H1 (cell line): ENCODE results near the gene TTC5. TPM values are rescaled to one million over a fixed set of nuclear protein-coding genes. Genes with fewer than 3 reads are reported as not detected.

ENCODE experiments used
- CTCF ChIA-PET: fragments of 300-600 bp; sonication (Branson Sonifier 250); formaldehyde crosslinking; loops from one replicate; lab custom pipeline; 2021; ENCODE audit not compliant: partially characterized antibody; lab: Charles Lee
- POLR2A ChIA-PET: fragments of 300-600 bp; sonication (Branson Sonifier 250); formaldehyde crosslinking; loops from one replicate; lab custom pipeline; 2021; ENCODE audit warnings: inconsistent platforms; ENCODE audit not compliant: partially characterized antibody; lab: Charles Lee
- DNase-seq, 2 experiments: peaks; one replicate each; pipeline versions ENCODE4 v3.0.0 to v3.0.0-alpha.2; 2010 to 2022; ENCODE audit warnings: low spot score in 2 of 2, low read depth in 1 of 2, mixed read lengths in 1 of 2
- FAIRE-seq: peaks from 2 replicates; lab custom pipeline; 2011; peaks lifted over from hg19 to GRCh38; lab: Jason Lieb, UNC
- H2AFZ ChIP-seq: 2 replicates; pipeline ENCODE4 v1.8.1; 2012; ENCODE audit warnings: low read length, inconsistent platforms
- H2AK5ac ChIP-seq: 2 replicates; pipeline ENCODE4 v1.6.1; 2013; ENCODE audit warnings: low read depth, low read length
- H2BK120ac ChIP-seq: replicated peaks from 2 replicates; pipeline ENCODE3; 2013; ENCODE audit warnings: low read depth, low read length, inconsistent platforms
- H2BK12ac ChIP-seq: 2 replicates; pipeline ENCODE4 v1.6.1; 2013; ENCODE audit warnings: low read depth, low read length
- H2BK15ac ChIP-seq: 2 replicates; pipeline ENCODE4 v1.6.1; 2013; ENCODE audit warnings: low read length
- H2BK20ac ChIP-seq: 2 replicates; pipeline ENCODE4 v1.6.1; 2013; ENCODE audit warnings: low read length
- H2BK5ac ChIP-seq: 2 replicates; pipeline ENCODE4 v1.6.1; 2013; ENCODE audit warnings: low read depth, low read length
- H3K14ac ChIP-seq: 2 replicates; pipeline ENCODE4 v1.6.1; 2013; ENCODE audit warnings: inconsistent platforms; ENCODE audit not compliant: insufficient read length
- H3K18ac ChIP-seq: 2 replicates; pipeline ENCODE4 v1.6.1; 2013; ENCODE audit warnings: low read length; ENCODE audit errors: extremely low read depth
- H3K23ac ChIP-seq: 2 replicates; pipeline ENCODE4 v1.6.1; 2013; ENCODE audit warnings: inconsistent platforms; ENCODE audit not compliant: insufficient read length
- H3K23me2 ChIP-seq: 2 replicates; pipeline ENCODE4 v1.6.1; 2013; ENCODE audit warnings: low read depth, low read length
- H3K27ac ChIP-seq: 2 replicates; pipeline ENCODE4 v1.6.1; 2011; ENCODE audit warnings: low read depth, low read length, inconsistent platforms
- H3K27me3 ChIP-seq, 4 experiments: replicated peaks in 1 of 4; 1 replicate in 1 of 4; 2 replicates in 3 of 4; pipeline versions ENCODE4 v1.6.1 to v1.8.1; 2011 to 2013; ENCODE audit warnings: low read length in 3 of 4, mild to moderate bottlenecking in 3 of 4, inconsistent platforms in 2 of 4, mixed read lengths in 2 of 4, moderate library complexity in 1 of 4; ENCODE audit not compliant: control insufficient read depth in 3 of 4, insufficient read depth in 3 of 4; ENCODE audit errors: extremely low read depth in 1 of 4
- H3K36me3 ChIP-seq, 4 experiments: 2 replicates each; pipeline versions ENCODE4 v1.6.1 to v1.8.1; 2011 to 2013; ENCODE audit warnings: mild to moderate bottlenecking in 4 of 4, low read length in 3 of 4, moderate library complexity in 2 of 4, control low read depth in 1 of 4, inconsistent platforms in 1 of 4; ENCODE audit not compliant: insufficient read depth in 4 of 4, control insufficient read depth in 2 of 4
- H3K4ac ChIP-seq: replicated peaks from 2 replicates; pipeline ENCODE3; 2013; ENCODE audit warnings: low read length, low read depth, mixed read lengths, inconsistent platforms; ENCODE audit not compliant: insufficient read length
- H3K4me1 ChIP-seq, 4 experiments: replicated peaks in 1 of 4; 1 replicate in 1 of 4; 2 replicates in 3 of 4; pipeline versions ENCODE4 v1.6.1 to v1.8.1; 2011 to 2013; ENCODE audit warnings: low read length in 3 of 4, inconsistent platforms in 2 of 4, mixed read lengths in 1 of 4; ENCODE audit not compliant: insufficient read depth in 4 of 4, control insufficient read depth in 3 of 4
- H3K4me2 ChIP-seq, 2 experiments: 2 replicates each; pipeline versions ENCODE4 v1.6.1 to v1.8.1; 2011 to 2013; ENCODE audit warnings: low read depth in 2 of 2, low read length in 2 of 2, control low read depth in 1 of 2, inconsistent platforms in 1 of 2, mild to moderate bottlenecking in 1 of 2; ENCODE audit not compliant: insufficient read depth in 1 of 2
- H3K4me3 ChIP-seq, 4 experiments: fragments of 200-600, 300-600 bp in 1 of 4; sonication (generic), shearing (Covaris generic), sonication (Bioruptor Twin) in 1 of 4; 2 replicates each; pipeline versions ENCODE4 v1.5.1 to v1.8.1; 2011 to 2016; ENCODE audit warnings: low read length in 4 of 4, low read depth in 3 of 4, control low read depth in 2 of 4, inconsistent platforms in 2 of 4, mild to moderate bottlenecking in 2 of 4, mixed read lengths in 1 of 4, moderate library complexity in 1 of 4; ENCODE audit not compliant: insufficient read depth in 2 of 4; ENCODE audit errors: extremely low read depth in 1 of 4
- H3K56ac ChIP-seq: replicated peaks from 2 replicates; pipeline ENCODE3; 2013; ENCODE audit warnings: low read depth, mild to moderate bottlenecking, mixed read lengths, low read length, inconsistent platforms; ENCODE audit not compliant: insufficient read length
- H3K79me1 ChIP-seq: 2 replicates; pipeline ENCODE4 v1.6.1; 2013; ENCODE audit warnings: low read depth, low read length, control low read depth
- H3K79me2 ChIP-seq, 2 experiments: 2 replicates each; pipeline versions ENCODE4 v1.6.1 to v1.8.1; 2012 to 2013; ENCODE audit warnings: low read length in 2 of 2, mild to moderate bottlenecking in 2 of 2, inconsistent platforms in 1 of 2; ENCODE audit not compliant: insufficient read depth in 2 of 2, control insufficient read depth in 1 of 2
- H3K9ac ChIP-seq, 4 experiments: replicated peaks in 1 of 4; 1 replicate in 1 of 4; 2 replicates in 3 of 4; pipeline versions ENCODE4 v1.6.1 to v1.8.1; 2011 to 2013; ENCODE audit warnings: low read depth in 3 of 4, low read length in 3 of 4, control low read depth in 2 of 4, mild to moderate bottlenecking in 2 of 4, moderate library complexity in 2 of 4, inconsistent platforms in 1 of 4; ENCODE audit errors: extremely low read depth in 1 of 4
- H3K9me3 ChIP-seq, 2 experiments: 2 replicates each; pipeline versions ENCODE4 v1.6.1 to v1.8.1; 2012 to 2013; ENCODE audit warnings: mild to moderate bottlenecking in 2 of 2, moderate library complexity in 2 of 2, control low read depth in 1 of 2, inconsistent platforms in 1 of 2, low read depth in 1 of 2, low read length in 1 of 2, mixed read lengths in 1 of 2; ENCODE audit not compliant: insufficient read depth in 2 of 2
- H4K20me1 ChIP-seq, 2 experiments: replicated peaks in 1 of 2; 2 replicates each; pipeline versions ENCODE3 to v1.8.1; 2011 to 2013; ENCODE audit warnings: inconsistent platforms in 2 of 2, low read length in 2 of 2, mild to moderate bottlenecking in 1 of 2; ENCODE audit not compliant: insufficient read depth in 2 of 2, control insufficient read depth in 1 of 2
- H4K5ac ChIP-seq: 2 replicates; pipeline ENCODE4 v1.6.1; 2013; ENCODE audit warnings: low read length, low read depth, mixed read lengths, inconsistent platforms; ENCODE audit not compliant: insufficient read length
- H4K8ac ChIP-seq: 2 replicates; pipeline ENCODE4 v1.8.0; 2013; ENCODE audit warnings: mild to moderate bottlenecking, moderate library complexity, low read length, inconsistent platforms; ENCODE audit not compliant: insufficient read depth; ENCODE audit errors: extremely low read depth
- H4K91ac ChIP-seq: replicated peaks from 2 replicates; pipeline ENCODE3; 2013; ENCODE audit warnings: low read length, mixed read lengths, inconsistent platforms; ENCODE audit not compliant: insufficient read length
- JUN ChIP-seq: IDR thresholded peaks from 2 replicates; pipeline ENCODE4 v1.6.1; 2011; ENCODE audit warnings: low read depth, mild to moderate bottlenecking, improper control_type of control experiment, low read length
- POLR2A ChIP-seq, 2 experiments: IDR thresholded peaks; 1 replicate in 1 of 2; 2 replicates in 1 of 2; pipeline ENCODE4 v1.6.1; 2011; ENCODE audit warnings: low read depth in 2 of 2, low read length in 2 of 2, mild to moderate bottlenecking in 2 of 2; ENCODE audit errors: control extremely low read depth in 1 of 2
- POLR2AphosphoS5 ChIP-seq: IDR thresholded peaks from 2 replicates; pipeline ENCODE4 v1.6.1; 2011; ENCODE audit warnings: low read depth, low read length
- SP2 ChIP-seq: IDR thresholded peaks from 2 replicates; pipeline ENCODE4 v1.6.1; 2012; ENCODE audit warnings: mild to moderate bottlenecking, low read length, inconsistent platforms
- SRF ChIP-seq: IDR thresholded peaks from 2 replicates; pipeline ENCODE4 v1.6.1; 2011; ENCODE audit warnings: mild to moderate bottlenecking, low read depth, low read length, moderate library complexity
- WGBS, 2 experiments: shearing (Covaris generic) in 1 of 2; methylation state at CpG; one replicate each; pipeline versions ENCODE4 v1.1.6 to v1.1.7; 2013 to 2015; ENCODE audit warnings: low lambda C conversion rate in 2 of 2, mixed read lengths in 2 of 2, inconsistent platforms in 1 of 2, low coverage in 1 of 2, missing lambda C conversion rate in 1 of 2; ENCODE audit not compliant: insufficient replicate concordance in 2 of 2, insufficient coverage in 1 of 2, insufficient read length in 1 of 2; ENCODE audit errors: extremely low coverage in 1 of 2, missing lambda C conversion rate in 1 of 2; 5-methylcytosine and 5-hydroxymethylcytosine counted together
- polyA plus RNA-seq, 7 experiments: library from polyadenylated mRNA; depleted of rRNA in 3 of 7; stranded (reverse) in 5 of 7; unstranded in 2 of 7; fragments of >200 nt in 5 of 7; fragments of 200-250 nt in 2 of 7; gene quantifications; 1 replicate in 5 of 7; 2 replicates in 1 of 7; 4 replicates in 1 of 7; pipeline versions ENCODE4 v1.2.1 to v1.2.3, GENCODE V29; 2011 to 2013; ENCODE audit warnings: missing spikeins in 2 of 7, mixed read lengths in 2 of 7
- total RNA-seq: library from RNA; stranded (reverse); fragmentation: NEBNext Ultra II Directional; extraction: Animal tissue kit (Norgen Biotek cat#: 25700); gene quantifications from 2 replicates; pipeline ENCODE4 v1.2.1, GENCODE V29; 2021

TTC5 gene
- total and polyA plus RNA-seq, 2 of the 8 experiments (the other 6 are each of a cell fraction or from before 2014, with no cell fraction given), result 9.1 to 18.0 TPM

GRCh38 chr14:20328705-20329104, 23.0 kb upstream of the TTC5 start:
- H2BK5ac ChIP-seq, result no peak overlapping the region
- peaks cover 5 to 8% of the 10 kb centered on the region in 2 experiments for H4K20me1 ChIP-seq
- H2AK5ac ChIP-seq, result no peak overlapping the region
- no peak overlapping the region for H2AFZ ChIP-seq
- no peak overlapping the region for H2BK12ac ChIP-seq
- H3K18ac ChIP-seq, result no peak overlapping the region
- peaks cover 12 to 44% (median 35%) of the 10 kb centered on the region in 4 experiments for H3K36me3 ChIP-seq
- no peak overlapping the region for H3K23ac ChIP-seq
- no peak overlapping the region for H4K5ac ChIP-seq
- CTCF ChIA-PET, result interaction anchor here (1.2 to 2.5 kb wide), 4 partner anchors 21 to 282 kb away, joined by 4 to 13 read pairs (median 6); no protein-coding TSS in a partner anchor
- H4K91ac ChIP-seq, result no peak overlapping the region
- peaks cover 0 to 3% (median 0%) of the 10 kb centered on the region in 4 experiments; a peak in 3 of 7 replicates for H3K4me1 ChIP-seq
- 0 out of 2 replicates have a peak, but pooled peaks cover 2% of the 10 kb centered on the region for H3K23me2 ChIP-seq
- no peak overlapping the region for H2BK20ac ChIP-seq
- H2BK15ac ChIP-seq, result no peak overlapping the region
- peak overlapping the region in 1 of 2 experiments; percentile 30; a peak in 1 of 4 replicates for H3K4me2 ChIP-seq
- no peak overlapping the region for H3K4ac ChIP-seq
- POLR2A ChIA-PET, result interaction anchor here (0.9 to 10.1 kb wide), 9 partner anchors 8 to 271 kb away, joined by 3 to 215 read pairs (median 7); partner anchors contain the start of genes APEX1, OSGEP, PARP2 and TTC5
- H3K4me3 ChIP-seq, result no peak overlapping the region
- H3K9me3 ChIP-seq, result no peaks in the 10 kb centered on the region
- no peak overlapping the region for H3K9ac ChIP-seq
- no peak overlapping the region for H4K8ac ChIP-seq
- H2BK120ac ChIP-seq, result no peak overlapping the region
- DNase-seq (no peak), FAIRE-seq (no peak)
- H3K27ac ChIP-seq, result no peak overlapping the region
- no peak for TF ChIP-seq SP2
- no peak for TF ChIP-seq JUN
- no peak for TF ChIP-seq SRF
- TF ChIP-seq POLR2AphosphoS5, result peak; percentile 38; the same call in 1 of the 2 replicates
- peak; percentile 20 to 34 for TF ChIP-seq POLR2A (IDR thresholded peaks at IDR 0.05; ENCODE audit: control extremely low read depth in 1 of 2, low read depth in 2 of 2, low read length in 2 of 2)
- WGBS, 2 experiments, result 88% methylated on average over 2 of the region's 2 CpGs; no CpG with 5 or more reads in 1 of the 2 experiments
- no peak overlapping the region for H3K14ac ChIP-seq
- H3K79me2 ChIP-seq, result peaks cover 23 to 92% of the 10 kb centered on the region in 2 experiments
- H3K27me3 ChIP-seq, result no peaks in the 10 kb centered on the region
- H3K56ac ChIP-seq, result no peak overlapping the region
- H3K79me1 ChIP-seq, result no peaks in the 10 kb centered on the region
